HCT116 (cell line): ENCODE data around the gene NALCN.

Experiments
- CTCF ChIP-seq, 3 experiments: fragments of 200-600 bp in 1 of 3; sonication (generic) in 1 of 3; IDR thresholded peaks in 2 of 3; conservative IDR thresholded peaks in 1 of 3; 2 replicates each; pipeline ENCODE4 v1.5.1; 2012 to 2017; ENCODE audit warnings: low read depth in 2 of 3, low read length in 2 of 3, antibody characterized with exemption in 1 of 3, borderline replicate concordance in 1 of 3, control low read depth in 1 of 3, mild to moderate bottlenecking in 1 of 3, mixed read lengths in 1 of 3, mixed run types in 1 of 3, moderate library complexity in 1 of 3; ENCODE audit not compliant: insufficient read depth in 1 of 3
- EZH2 ChIP-seq: fragments of 200-600 bp; sonication (generic); IDR thresholded peaks from 2 replicates; pipeline ENCODE4 v1.6.1; 2017; ENCODE audit warnings: antibody characterized with exemption, mixed run types
- POLR2A ChIP-seq: IDR thresholded peaks from 2 replicates; pipeline ENCODE4 v1.7.0; 2011; ENCODE audit warnings: borderline replicate concordance; ENCODE audit not compliant: insufficient read depth, insufficient read length; ENCODE audit errors: extremely low read depth
- POLR2AphosphoS5 ChIP-seq: IDR thresholded peaks from 2 replicates; pipeline ENCODE4 v1.6.1; 2011; ENCODE audit warnings: mild to moderate bottlenecking, low read depth, low read length, moderate library complexity
- RAD21 ChIP-seq: IDR thresholded peaks from 2 replicates; pipeline ENCODE4 v1.6.1; 2012; ENCODE audit warnings: low read depth, mild to moderate bottlenecking
- TCF7L2 ChIP-seq: IDR thresholded peaks from 2 replicates; pipeline ENCODE4 v1.7.0; 2011; ENCODE audit warnings: borderline replicate concordance, inconsistent platforms; ENCODE audit not compliant: insufficient read depth, insufficient read length; ENCODE audit errors: extremely low read depth
- ZBTB33 ChIP-seq: IDR thresholded peaks from 2 replicates; pipeline ENCODE4 v1.6.1; 2011; ENCODE audit warnings: mild to moderate bottlenecking, low read length, moderate library complexity; ENCODE audit not compliant: insufficient replicate concordance; ENCODE audit errors: extremely low read depth

- TF ChIP-seq POLR2A (no peak), CTCF (IDR thresholded peaks at IDR 0.05 in 2 of 3, conservative IDR thresholded peaks at IDR 0.05 in 1 of 3; ENCODE audit: borderline replicate concordance in 1 of 3, insufficient read depth in 1 of 3, low read depth in 2 of 3, low read length in 2 of 3) (no peak), EZH2 (no peak), TCF7L2 (no peak), POLR2AphosphoS5 (no peak), ZBTB33 (no peak), RAD21 (no peak)
These were observed 31.4 kb downstream of the NALCN start for GRCh38 chr13:101384929-101385328.
